Activated CD8-positive, alpha-beta memory T cell treated with anti-CD3 and anti-CD28 coated beads, Interleukin-2, amount 50 U/mL, for 24 hours (primary cell): Measurements from ENCODE around the gene RBM48.
"Not testable (repeated sequence)": the region's sequence is repeated elsewhere in the genome, so short reads cannot be mapped to it uniquely, and the experiment has no call there.

Experiments used
- DNase-seq: peaks from one replicate; pipeline ENCODE4 v3.0.0-alpha.2; 2020; ENCODE audit errors: extremely low read depth

Gene RBM48

GRCh38 chr7:92528188-92528957, at the start of gene RBM48, which contains the start of gene PEX1:
TSS of gene RBM48 (plus strand) at chr7:92528795. CDS start at chr7:92528814, 19 bp downstream.
TSS of gene PEX1 (minus strand) at chr7:92528520. CDS start at chr7:92528435, 85 bp downstream.
- peak; percentile 86 for DNase-seq

- DNase-seq = not testable (repeated sequence)
Measured at GRCh38 chr7:92479146-92479545, 49.4 kb upstream of the RBM48 start.

- not testable (repeated sequence) for DNase-seq
Measured at GRCh38 chr7:92483624-92484023, 45.0 kb upstream of the RBM48 start.

GRCh38 chr7:92484226-92484625, 44.4 kb upstream of the RBM48 start:
- not testable (repeated sequence) for DNase-seq

GRCh38 chr7:92485267-92485892, 43.2 kb upstream of the RBM48 start:
- no peak for DNase-seq

GRCh38 chr7:92485974-92486373, 42.6 kb upstream of the RBM48 start:
- no peak for DNase-seq

- DNase-seq = no peak
Measured at GRCh38 chr7:92487804-92488203, 40.8 kb upstream of the RBM48 start.

GRCh38 chr7:92489634-92490033, 39.0 kb upstream of the RBM48 start:
- DNase-seq = no peak

GRCh38 chr7:92496876-92497275, 31.7 kb upstream of the RBM48 start:
- no peak for DNase-seq

GRCh38 chr7:92498557-92498956, 30.0 kb upstream of the RBM48 start:
- no peak for DNase-seq

GRCh38 chr7:92503767-92504166, 24.8 kb upstream of the RBM48 start:
- DNase-seq = no peak

GRCh38 chr7:92504563-92504962, 24.0 kb upstream of the RBM48 start:
- no peak for DNase-seq

GRCh38 chr7:92506363-92506762, 22.2 kb upstream of the RBM48 start:
- DNase-seq = no peak

GRCh38 chr7:92508946-92509345, 19.6 kb upstream of the RBM48 start:
- no peak for DNase-seq

GRCh38 chr7:92513167-92513902, 15.3 kb upstream of the RBM48 start:
- DNase-seq = no peak

GRCh38 chr7:92517631-92518030, 11.0 kb upstream of the RBM48 start:
- no peak for DNase-seq

- no peak for DNase-seq
Measured at GRCh38 chr7:92520024-92520423, 8.6 kb upstream of the RBM48 start.

GRCh38 chr7:92523110-92523509, 5.5 kb upstream of the RBM48 start:
- DNase-seq = no peak

- DNase-seq = peak; percentile 25
Measured at GRCh38 chr7:92527300-92528187, 1.1 kb upstream of the RBM48 start.

- no peak for DNase-seq
Measured at GRCh38 chr7:92528958-92529264, 316 bp downstream of the RBM48 start.

GRCh38 chr7:92534572-92534971, 6.0 kb downstream of the RBM48 start:
- no peak for DNase-seq

- DNase-seq = not testable (repeated sequence)
Measured at GRCh38 chr7:92543542-92543941, 14.9 kb downstream of the RBM48 start.
